Spleen (tissue), 11 donors: ENCODE data around the gene SMC2. TPM values are rescaled to one million over a fixed set of nuclear protein-coding genes. Genes with fewer than 3 reads are reported as not detected.

Source experiments
- DNase-seq: peaks from one replicate; pipeline ENCODE4 v3.0.0-alpha.2; 2020
- H3K27ac ChIP-seq, 8 donors: fragments of 200-600 bp; sonication (generic) in 7 of 8; 1 replicate in 4 of 8; 2 replicates in 4 of 8; pipeline versions ENCODE4 v1.5.0 to v1.8.0; 2016 to 2021; ENCODE audit warnings: inconsistent platforms in 4 of 8, mild to moderate bottlenecking in 4 of 8, moderate library complexity in 1 of 8
- H3K27me3 ChIP-seq, 7 donors: fragments of 200-600 bp; sonication (generic) in 6 of 7; replicated peaks in 1 of 7; 1 replicate in 4 of 7; 2 replicates in 3 of 7; pipeline versions ENCODE4 v1.5.0 to v1.8.0; 2016 to 2021; ENCODE audit warnings: inconsistent platforms in 3 of 7, mild to moderate bottlenecking in 1 of 7
- H3K36me3 ChIP-seq, 6 donors: fragments of 200-600 bp; sonication (generic) in 5 of 6; 1 replicate in 4 of 6; 2 replicates in 2 of 6; pipeline versions ENCODE4 v1.5.0 to v1.8.0; 2016 to 2021; ENCODE audit warnings: inconsistent platforms in 2 of 6
- H3K4me1 ChIP-seq, 6 donors: fragments of 200-600 bp; sonication (generic) in 5 of 6; 1 replicate in 3 of 6; 2 replicates in 3 of 6; pipeline versions ENCODE4 v1.5.0 to v1.8.0; 2016 to 2021; ENCODE audit warnings: inconsistent platforms in 3 of 6
- H3K4me3 ChIP-seq, 8 donors: fragments of 200-600 bp; sonication (generic) in 7 of 8; 1 replicate in 4 of 8; 2 replicates in 4 of 8; pipeline versions ENCODE4 v1.5.0 to v1.8.0; 2016 to 2021; ENCODE audit warnings: inconsistent platforms in 4 of 8, mild to moderate bottlenecking in 4 of 8, moderate library complexity in 2 of 8
- H3K9me3 ChIP-seq, 8 donors: fragments of 200-600 bp; sonication (generic) in 7 of 8; 1 replicate in 4 of 8; 2 replicates in 4 of 8; pipeline versions ENCODE4 v1.5.0 to v1.8.0; 2016 to 2021; ENCODE audit warnings: inconsistent platforms in 4 of 8
- CTCF ChIP-seq, 11 experiments: fragments of 200-600 bp in 7 of 11; fragments of 450-650 bp in 4 of 11; sonication (generic) in 4 of 11; IDR thresholded peaks in 8 of 11; conservative IDR thresholded peaks in 3 of 11; 1 replicate in 7 of 11; 2 replicates in 4 of 11; pipeline versions ENCODE4 v1.4.0 to v1.8.0; 2016 to 2021; ENCODE audit warnings: antibody characterized with exemption in 11 of 11, inconsistent platforms in 4 of 11, mild to moderate bottlenecking in 1 of 11
- POLR2A ChIP-seq, 3 donors: fragments of 450-650 bp; IDR thresholded peaks; one replicate each; pipeline ENCODE4 v1.5.1; 2017; ENCODE audit warnings: antibody characterized with exemption in 3 of 3, mild to moderate bottlenecking in 1 of 3
- POLR2AphosphoS5 ChIP-seq, 3 donors: sonication (generic); formaldehyde crosslinking; IDR thresholded peaks; one replicate each; pipeline ENCODE4 v1.5.1; 2017; ENCODE audit warnings: antibody characterized with exemption in 3 of 3
- WGBS, 5 donors: extraction: QIAGEN DNeasy Blood & Tissue Kit in 3 of 5; methylation state at CpG; one replicate each; pipeline versions ENCODE4 v1.1.5 to v1.1.7; 2013 to 2018; 5-methylcytosine and 5-hydroxymethylcytosine counted together
- intact Hi-C: fragments of 100-400 bp; cut with DNase I; formaldehyde crosslinking; loops from one replicate; pipeline ENCODE4 v1.15.0; 2023; ENCODE audit warnings: low total_unique reads
- polyA plus RNA-seq, 3 donors: library from polyadenylated mRNA; stranded (reverse); fragments of 200-250 nt; gene quantifications; one replicate each; pipeline ENCODE4 v1.2.1, GENCODE V29; 2013
- total RNA-seq, 7 donors: library from RNA; depleted of rRNA in 3 of 7; stranded (reverse); fragments of >200 nt in 3 of 7; fragmentation: NEBNext Ultra II Directional in 4 of 7; extraction: Animal tissue kit (Norgen Biotek cat#: 25700) in 4 of 7; gene quantifications; one replicate each; pipeline versions ENCODE4 v1.1.0 to v1.2.1, GENCODE V29; 2016 to 2021
- donor health status: healthy with polysubstance abuse.
- donor health status: DM: no; HTN: no; CAD: no; lungs with moderate emphysema.
- donor health status: DM: no; HTN: no; CAD: no.
- donor health status: Bipolar disorder and iron deficiency.
- donor health status: healthy.
- donor health status: DM: no; HTN: no; CAD: no.
- donor health status: DM: yes; HTN: yes; CAD: no.

Gene SMC2
- total and polyA plus RNA-seq, 10 donors = 3.0 to 18.8 (median 12.1) TPM

- DNase-seq = no peak
- TF ChIP-seq CTCF (IDR thresholded peaks at IDR 0.05 in 8 of 11, conservative IDR thresholded peaks at IDR 0.05 in 3 of 11) (no peak), POLR2A (IDR thresholded peaks at IDR 0.05) (no peak), POLR2AphosphoS5 (IDR thresholded peaks at IDR 0.05) (no peak)
- peaks cover 2 to 35% (median 25%) of the 10 kb centered on the region in 8 donors for H3K9me3 ChIP-seq
- H3K27ac ChIP-seq = no peak overlapping the region
- H3K4me1 ChIP-seq = no peaks in the 10 kb centered on the region
- intact Hi-C loops = no loop called here
- no peaks in the 10 kb centered on the region for H3K36me3 ChIP-seq
- peaks cover 0 to 6% (median 0%) of the 10 kb centered on the region in 7 donors for H3K27me3 ChIP-seq
- H3K4me3 ChIP-seq = no peak overlapping the region
These were observed 15.5 kb upstream of the SMC2 start for GRCh38 chr9:104078596-104078995.

GRCh38 chr9:104080983-104081382 lies 13.1 kb upstream of the SMC2 start:
- Histone ChIP-seq H3K27me3 (peaks cover 0 to 6% (median 0%) of the 10 kb centered on the region in 7 donors), H3K9me3 (peaks cover 2 to 35% (median 25%) of the 10 kb centered on the region in 8 donors), H3K36me3 (no peaks in the 10 kb centered on the region), H3K27ac (no peak overlapping the region), H3K4me1 (no peaks in the 10 kb centered on the region), H3K4me3 (no peak overlapping the region)
- intact Hi-C loops = no loop called here
- TF ChIP-seq CTCF (IDR thresholded peaks at IDR 0.05 in 8 of 11, conservative IDR thresholded peaks at IDR 0.05 in 3 of 11) (no peak), POLR2A (IDR thresholded peaks at IDR 0.05) (no peak), POLR2AphosphoS5 (IDR thresholded peaks at IDR 0.05) (no peak)
- no peak for DNase-seq

- Histone ChIP-seq H3K36me3 (no peaks in the 10 kb centered on the region), H3K27me3 (peaks cover 0 to 3% (median 0%) of the 10 kb centered on the region in 7 donors)
These were observed 11.9 kb upstream of the SMC2 start for GRCh38 chr9:104082168-104082567.

GRCh38 chr9:104085525-104085924 lies 8.6 kb upstream of the SMC2 start:
- Histone ChIP-seq H3K4me3 (no peak overlapping the region), H3K27ac (no peak overlapping the region), H3K4me1 (no peaks in the 10 kb centered on the region), H3K9me3 (peaks cover 2 to 18% (median 12%) of the 10 kb centered on the region in 8 donors), H3K27me3 (no peaks in the 10 kb centered on the region), H3K36me3 (no peaks in the 10 kb centered on the region)
- 81 to 93% (median 84%) methylated on average over 1 of the region's 1 CpG for WGBS, 5 donors
- DNase-seq = no peak
- intact Hi-C loops = no loop called here
- TF ChIP-seq POLR2AphosphoS5 (IDR thresholded peaks at IDR 0.05) (no peak), CTCF (IDR thresholded peaks at IDR 0.05 in 8 of 11, conservative IDR thresholded peaks at IDR 0.05 in 3 of 11) (no peak), POLR2A (IDR thresholded peaks at IDR 0.05) (no peak)

More at GRCh38 chr9:104082168-104082567, 11.9 kb upstream of the SMC2 start:
- WGBS, 5 donors = 70 to 95% (median 93%) methylated on average over 1 of the region's 1 CpG
- Histone ChIP-seq H3K4me1 (no peaks in the 10 kb centered on the region), H3K4me3 (no peak overlapping the region), H3K27ac (peak overlapping the region in 1 of 8 donors; percentile 48), H3K9me3 (peaks cover 2 to 35% (median 25%) of the 10 kb centered on the region in 8 donors)
- intact Hi-C loops = no loop called here
- TF ChIP-seq CTCF (IDR thresholded peaks at IDR 0.05 in 8 of 11, conservative IDR thresholded peaks at IDR 0.05 in 3 of 11) = no peak
- no peak for TF ChIP-seq POLR2A (IDR thresholded peaks at IDR 0.05)
- TF ChIP-seq POLR2AphosphoS5 (IDR thresholded peaks at IDR 0.05) = no peak
- DNase-seq = no peak
